Thyroid gland (tissue), 4 donors: ENCODE data around the gene FKBP5. TPM values are rescaled to one million over a fixed set of nuclear protein-coding genes. Genes with fewer than 3 reads are reported as not detected.
A peak's percentile ranks its signal among the peaks of the same experiment; 100 is the strongest.
"Not testable (repeated sequence)": the region's sequence is repeated elsewhere in the genome, so short reads cannot be mapped to it uniquely, and the experiment has no call there.

ENCODE experiments used
- DNase-seq, 2 donors: peaks; one replicate each; pipeline ENCODE4 v3.0.0-alpha.2; 2019
- H3K27ac ChIP-seq, 3 donors: fragments of 200-600 bp; sonication (generic); 1 replicate in 2 of 3; 2 replicates in 1 of 3; pipeline ENCODE4 v1.5.1; 2016 to 2019; ENCODE audit warnings: mild to moderate bottlenecking in 1 of 3, moderate library complexity in 1 of 3
- H3K27me3 ChIP-seq: fragments of 200-600 bp; sonication (generic); one replicate; pipeline ENCODE4 v1.5.1; 2019
- H3K36me3 ChIP-seq, 2 donors: fragments of 200-600 bp; sonication (generic); one replicate each; pipeline ENCODE4 v1.5.1; 2016 to 2019
- H3K4me1 ChIP-seq, 2 donors: fragments of 200-600 bp; sonication (generic); one replicate each; pipeline ENCODE4 v1.5.1; 2017 to 2019
- H3K4me3 ChIP-seq, 3 donors: fragments of 200-600 bp; sonication (generic); replicated peaks in 1 of 3; 1 replicate in 2 of 3; 2 replicates in 1 of 3; pipeline ENCODE4 v1.5.1; 2016; ENCODE audit warnings: mild to moderate bottlenecking in 1 of 3
- H3K9me3 ChIP-seq: fragments of 200-600 bp; sonication (generic); one replicate; pipeline ENCODE4 v1.5.1; 2017
- CTCF ChIP-seq, 6 experiments: fragments of 200-600 bp in 3 of 6; fragments of 450-650 bp in 3 of 6; sonication (generic) in 3 of 6; IDR thresholded peaks; one replicate each; pipeline ENCODE4 v1.5.1; 2016 to 2019; ENCODE audit warnings: antibody characterized with exemption in 6 of 6, mild to moderate bottlenecking in 2 of 6, inconsistent platforms in 1 of 6, moderate library complexity in 1 of 6
- POLR2A ChIP-seq, 2 donors: fragments of 450-650 bp; IDR thresholded peaks; one replicate each; pipeline ENCODE4 v1.6.1; 2017; ENCODE audit warnings: antibody characterized with exemption in 2 of 2, mild to moderate bottlenecking in 2 of 2, moderate library complexity in 1 of 2
- WGBS, 2 donors: methylation state at CpG; one replicate each; pipeline ENCODE4 v1.1.5; 2017; 5-methylcytosine and 5-hydroxymethylcytosine counted together
- intact Hi-C: fragments of 100-400 bp; cut with DNase I; formaldehyde crosslinking; loops from one replicate; pipeline ENCODE4 v1.15.1; 2023
- total RNA-seq, 4 donors: library from RNA; depleted of rRNA; stranded (reverse); fragments of >200 nt; gene quantifications; one replicate each; pipeline ENCODE4 v1.2.3, GENCODE V29; 2016

Gene FKBP5
- total RNA-seq, 4 donors from 2014 or later: 239 to 600 (median 253) TPM

- Histone ChIP-seq H3K27ac (peak overlapping the region; percentile 96 to 100 (median 98)), H3K4me3 (no peak overlapping the region), H3K9me3 (no peaks in the 10 kb centered on the region), H3K4me1 (peaks cover 19 to 24% of the 10 kb centered on the region in 2 donors), H3K27me3 (no peaks in the 10 kb centered on the region), H3K36me3 (no peaks in the 10 kb centered on the region)
- peak; percentile 95 to 97 for DNase-seq
- TF ChIP-seq POLR2A (IDR thresholded peaks at IDR 0.05) (peak in 1 of 2 donors; percentile 73), CTCF (IDR thresholded peaks at IDR 0.05) (no peak)
- intact Hi-C loops: loop anchor here (5.0 kb wide), 1 partner anchor 36 kb away; no protein-coding TSS in a partner anchor
- WGBS, 2 donors: 49 to 52% methylated on average over 10 of the region's 10 CpGs
Observed at GRCh38 chr6:35691027-35691824, 2.5 kb upstream of the FKBP5 start.

DNA sequence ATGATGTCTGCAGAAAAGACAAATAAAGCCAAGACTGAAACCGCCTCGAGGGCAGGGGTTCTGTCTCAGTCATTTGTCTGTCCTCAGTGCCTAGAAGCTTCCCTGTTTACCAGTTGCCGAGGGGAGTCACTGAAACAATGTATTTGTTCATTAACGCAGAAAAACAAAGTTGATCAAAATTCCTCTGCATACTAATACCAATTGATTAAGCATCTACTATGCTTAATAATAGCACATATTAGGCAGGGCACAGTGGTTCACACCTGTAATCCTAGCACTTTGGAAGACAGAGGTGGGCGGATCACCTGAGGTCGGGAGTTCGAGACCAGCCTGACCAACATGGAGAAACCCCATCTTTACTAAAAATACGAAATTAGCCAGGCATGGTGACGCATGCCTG is 1.8 kb upstream of the FKBP5 start:
- peaks cover 19 to 24% of the 10 kb centered on the region in 2 donors for H3K4me1 ChIP-seq
- intact Hi-C loops: loop anchor here (5.0 kb wide), 1 partner anchor 37 kb away; no protein-coding TSS in a partner anchor
- TF ChIP-seq POLR2A (IDR thresholded peaks at IDR 0.05): no peak
- TF ChIP-seq CTCF (IDR thresholded peaks at IDR 0.05): no peak
- peak overlapping the region; percentile 96 to 100 (median 98) for H3K27ac ChIP-seq
- H3K9me3 ChIP-seq: no peaks in the 10 kb centered on the region
- WGBS, 2 donors: 93 to 96% methylated on average over 9 of the region's 9 CpGs
- no peaks in the 10 kb centered on the region for H3K27me3 ChIP-seq
- H3K4me3 ChIP-seq: no peak overlapping the region
- no peaks in the 10 kb centered on the region for H3K36me3 ChIP-seq
- DNase-seq: no peak

DNA sequence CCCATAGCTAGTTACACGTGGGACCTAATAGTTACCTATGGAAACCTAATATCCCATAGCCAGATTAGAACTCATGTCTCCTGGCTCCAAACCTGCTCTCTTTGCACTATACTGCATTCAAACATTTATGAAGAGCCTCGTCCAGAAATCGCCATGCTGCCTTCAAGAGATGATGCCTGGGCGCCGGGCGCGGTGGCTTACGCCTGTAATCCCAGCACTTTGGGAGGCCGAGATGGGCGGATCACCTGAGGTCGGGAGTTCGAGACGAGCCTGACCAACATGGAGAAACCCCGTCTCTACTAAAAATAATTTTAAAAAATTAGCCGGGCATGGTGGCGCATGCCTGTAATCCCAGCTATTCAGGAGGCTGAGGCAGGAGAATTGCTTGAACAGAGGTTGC is 1.3 kb upstream of the FKBP5 start:
- not testable (repeated sequence) for H3K36me3 ChIP-seq, H3K27me3 ChIP-seq, H3K4me3 ChIP-seq, H3K9me3 ChIP-seq, DNase-seq
- WGBS, 2 donors: 97 to 100% methylated on average over 16 of the region's 16 CpGs
- intact Hi-C loops: loop anchor here (5.0 kb wide), 1 partner anchor 37 kb away; no protein-coding TSS in a partner anchor
- Histone ChIP-seq H3K4me1 (peaks cover 19 to 24% of the 10 kb centered on the region in 2 donors), H3K27ac (peak overlapping the region in 2 of 3 donors; percentile 96 to 100)

GRCh38 chr6:35687658-35688604 is 784 bp downstream of the FKBP5 start:
- Histone ChIP-seq H3K27me3 (no peaks in the 10 kb centered on the region), H3K36me3 (peaks cover 3 to 11% of the 10 kb centered on the region in 2 donors), H3K27ac (peak overlapping the region; percentile 94 to 100 (median 99)), H3K4me1 (peaks cover 19 to 27% of the 10 kb centered on the region in 2 donors), H3K4me3 (peak overlapping the region; percentile 50 to 98 (median 94)), H3K9me3 (no peaks in the 10 kb centered on the region)
- peak in 1 of 2 donors; percentile 67 for TF ChIP-seq POLR2A (IDR thresholded peaks at IDR 0.05)
- TF ChIP-seq CTCF (IDR thresholded peaks at IDR 0.05): peak in 1 of 6 experiments; percentile 3
- DNase-seq: peak; percentile 55 to 70
- WGBS, 2 donors: 1% methylated on average over 26 to 35 of the region's 100 CpGs
- intact Hi-C loops: loop anchor here (5.0 kb wide), 1 partner anchor 106 kb away; no protein-coding TSS in a partner anchor

DNA sequence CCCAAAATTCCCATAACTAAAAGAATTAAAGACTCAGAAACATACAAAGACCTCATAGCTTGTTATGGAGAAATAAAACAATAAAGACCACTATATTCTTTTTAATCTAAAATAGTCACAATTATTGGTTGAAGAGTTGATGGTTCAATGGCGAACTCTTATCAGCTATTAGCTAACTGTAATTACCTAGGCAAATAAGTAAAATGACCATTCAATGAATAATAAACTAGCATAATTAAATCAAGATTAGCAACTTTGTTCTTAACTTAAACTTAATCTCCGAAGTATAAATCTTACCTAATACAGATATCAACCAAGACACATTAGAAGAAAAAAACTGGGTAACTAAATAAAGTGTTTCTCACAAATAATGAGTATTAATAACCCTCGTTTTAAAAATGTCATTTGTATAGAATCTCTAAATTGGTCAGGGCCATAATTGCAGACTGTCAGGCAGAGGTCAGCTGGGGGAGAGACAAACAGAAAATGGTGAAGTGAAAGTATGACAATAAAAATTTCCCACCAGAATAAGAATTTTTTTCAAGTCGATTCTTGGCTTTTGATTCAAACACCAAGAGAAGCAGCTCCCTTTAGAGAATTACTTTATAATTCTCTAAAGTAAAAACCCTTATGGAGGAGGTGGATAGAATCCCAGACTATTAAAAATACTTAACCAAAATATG is 1.7 kb downstream of the FKBP5 start:
- H3K27me3 ChIP-seq: no peaks in the 10 kb centered on the region
- H3K36me3 ChIP-seq: peaks cover 3 to 11% of the 10 kb centered on the region in 2 donors
- H3K9me3 ChIP-seq: no peaks in the 10 kb centered on the region
- no peak for DNase-seq
- 65 to 75% methylated on average over 4 of the region's 4 CpGs for WGBS, 2 donors
- peak overlapping the region; percentile 50 to 98 (median 94) for H3K4me3 ChIP-seq
- H3K4me1 ChIP-seq: peaks cover 18 to 22% of the 10 kb centered on the region in 2 donors
- intact Hi-C loops: loop anchor here (5.0 kb wide), 1 partner anchor 105 kb away; no protein-coding TSS in a partner anchor
- no peak for TF ChIP-seq POLR2A (IDR thresholded peaks at IDR 0.05)
- peak overlapping the region; percentile 94 to 100 (median 99) for H3K27ac ChIP-seq
